Thyroid gland (tissue), 4 donors: ENCODE results near the gene CNTFR. TPM values are rescaled to one million over a fixed set of nuclear protein-coding genes. Genes with fewer than 3 reads are reported as not detected.

Experiments used
- DNase-seq, 2 donors: peaks; one replicate each; pipeline ENCODE4 v3.0.0-alpha.2; 2019
- H3K27ac ChIP-seq, 3 donors: fragments of 200-600 bp; sonication (generic); 1 replicate in 2 of 3; 2 replicates in 1 of 3; pipeline ENCODE4 v1.5.1; 2016 to 2019; ENCODE audit warnings: mild to moderate bottlenecking in 1 of 3, moderate library complexity in 1 of 3
- H3K27me3 ChIP-seq: fragments of 200-600 bp; sonication (generic); one replicate; pipeline ENCODE4 v1.5.1; 2019
- H3K36me3 ChIP-seq, 2 donors: fragments of 200-600 bp; sonication (generic); one replicate each; pipeline ENCODE4 v1.5.1; 2016 to 2019
- H3K4me1 ChIP-seq, 2 donors: fragments of 200-600 bp; sonication (generic); one replicate each; pipeline ENCODE4 v1.5.1; 2017 to 2019
- H3K4me3 ChIP-seq, 3 donors: fragments of 200-600 bp; sonication (generic); replicated peaks in 1 of 3; 1 replicate in 2 of 3; 2 replicates in 1 of 3; pipeline ENCODE4 v1.5.1; 2016; ENCODE audit warnings: mild to moderate bottlenecking in 1 of 3
- H3K9me3 ChIP-seq: fragments of 200-600 bp; sonication (generic); one replicate; pipeline ENCODE4 v1.5.1; 2017
- POLR2A ChIP-seq, 2 donors: fragments of 450-650 bp; IDR thresholded peaks; one replicate each; pipeline ENCODE4 v1.6.1; 2017; ENCODE audit warnings: antibody characterized with exemption in 2 of 2, mild to moderate bottlenecking in 2 of 2, moderate library complexity in 1 of 2
- WGBS, 2 donors: methylation state at CpG; one replicate each; pipeline ENCODE4 v1.1.5; 2017; 5-methylcytosine and 5-hydroxymethylcytosine counted together
- intact Hi-C: fragments of 100-400 bp; cut with DNase I; formaldehyde crosslinking; loops from one replicate; pipeline ENCODE4 v1.15.1; 2023
- total RNA-seq, 4 donors: library from RNA; depleted of rRNA; stranded (reverse); fragments of >200 nt; gene quantifications; one replicate each; pipeline ENCODE4 v1.2.3, GENCODE V29; 2016
- TF ChIP-seq, protein P1 (sequence below), 6 experiments: fragments of 200-600 bp in 3 of 6; fragments of 450-650 bp in 3 of 6; sonication (generic) in 3 of 6; IDR thresholded peaks; one replicate each; pipeline ENCODE4 v1.5.1; 2016 to 2019; ENCODE audit warnings: antibody characterized with exemption in 6 of 6, mild to moderate bottlenecking in 2 of 6, inconsistent platforms in 1 of 6, moderate library complexity in 1 of 6

The CNTFR gene
- total RNA-seq, 4 donors from 2014 or later = 8.6 to 17.3 (median 14.1) TPM

DNA sequence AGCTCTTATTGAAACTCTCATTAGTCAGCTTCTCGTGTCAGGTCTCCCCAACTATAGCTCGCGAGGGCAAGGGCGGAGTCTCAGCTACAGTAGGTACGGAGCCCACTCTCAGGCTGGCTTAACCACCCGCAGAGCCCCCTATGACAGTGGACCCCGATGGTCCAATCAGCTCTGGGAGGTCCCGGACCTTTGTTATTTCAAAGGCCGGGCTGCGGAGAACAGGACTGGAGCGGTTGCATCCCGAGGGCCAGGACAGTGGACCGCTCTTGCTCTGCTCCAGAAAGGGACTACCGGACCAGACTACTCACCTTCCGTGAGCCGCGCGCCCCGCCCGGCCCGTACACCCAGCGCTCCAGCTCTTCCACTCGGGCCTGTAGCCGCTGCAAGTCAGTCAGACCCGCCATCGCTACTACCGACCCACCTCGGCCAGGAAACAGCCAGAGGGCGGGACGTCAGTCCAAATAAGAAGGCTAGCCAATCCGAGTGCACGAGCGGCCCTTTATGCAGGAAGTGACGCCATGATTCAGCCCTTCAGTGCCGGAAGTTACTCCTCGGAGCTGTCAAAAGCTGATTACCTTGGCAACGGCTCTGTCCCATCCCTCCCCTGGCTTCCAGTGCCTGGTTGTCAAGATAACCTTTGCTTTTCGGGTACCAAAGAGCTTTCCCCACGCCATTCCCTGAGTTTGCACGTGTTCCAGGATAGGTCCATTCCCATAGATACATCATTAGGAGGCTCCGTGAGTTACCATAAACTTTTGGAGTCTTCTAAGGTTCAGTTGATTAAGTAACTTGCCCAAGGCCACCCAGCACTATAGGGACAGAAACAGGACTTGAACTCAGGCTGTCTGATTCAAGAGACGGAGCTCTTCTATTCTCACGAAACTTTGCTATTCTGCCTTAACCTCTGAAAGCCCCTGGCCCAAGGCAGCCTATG, 30.8 kb upstream of the CNTFR start, which contains the start of gene DCTN3:
Gene DCTN3, minus strand, starts transcription at position 435 of the 934 bp plus-strand sequence. Its CDS starts 31 bp downstream, at position 404.
- TF ChIP-seq POLR2A (IDR thresholded peaks at IDR 0.05) = peak in 1 of 2 donors; percentile 62
- TF ChIP-seq, protein P1, sequence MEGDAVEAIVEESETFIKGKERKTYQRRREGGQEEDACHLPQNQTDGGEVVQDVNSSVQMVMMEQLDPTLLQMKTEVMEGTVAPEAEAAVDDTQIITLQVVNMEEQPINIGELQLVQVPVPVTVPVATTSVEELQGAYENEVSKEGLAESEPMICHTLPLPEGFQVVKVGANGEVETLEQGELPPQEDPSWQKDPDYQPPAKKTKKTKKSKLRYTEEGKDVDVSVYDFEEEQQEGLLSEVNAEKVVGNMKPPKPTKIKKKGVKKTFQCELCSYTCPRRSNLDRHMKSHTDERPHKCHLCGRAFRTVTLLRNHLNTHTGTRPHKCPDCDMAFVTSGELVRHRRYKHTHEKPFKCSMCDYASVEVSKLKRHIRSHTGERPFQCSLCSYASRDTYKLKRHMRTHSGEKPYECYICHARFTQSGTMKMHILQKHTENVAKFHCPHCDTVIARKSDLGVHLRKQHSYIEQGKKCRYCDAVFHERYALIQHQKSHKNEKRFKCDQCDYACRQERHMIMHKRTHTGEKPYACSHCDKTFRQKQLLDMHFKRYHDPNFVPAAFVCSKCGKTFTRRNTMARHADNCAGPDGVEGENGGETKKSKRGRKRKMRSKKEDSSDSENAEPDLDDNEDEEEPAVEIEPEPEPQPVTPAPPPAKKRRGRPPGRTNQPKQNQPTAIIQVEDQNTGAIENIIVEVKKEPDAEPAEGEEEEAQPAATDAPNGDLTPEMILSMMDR (IDR thresholded peaks at IDR 0.05) = no peak
- Histone ChIP-seq H3K9me3 (no peaks in the 10 kb centered on the region), H3K36me3 (peaks cover 19 to 24% of the 10 kb centered on the region in 2 donors), H3K27me3 (peaks cover 19% of the 10 kb centered on the region), H3K27ac (peak within 1 kb of the TSS in 1 of 3 donors; percentile 43), H3K4me1 (peaks cover 15 to 18% of the 10 kb centered on the region in 2 donors), H3K4me3 (peak within 1 kb of the TSS; percentile 73 to 98 (median 78))
- WGBS, 2 donors = 10 to 11% methylated on average over 16 to 22 of the region's 43 CpGs
- intact Hi-C loops = no loop called here
- DNase-seq = peak; percentile 96 to 97

DNA sequence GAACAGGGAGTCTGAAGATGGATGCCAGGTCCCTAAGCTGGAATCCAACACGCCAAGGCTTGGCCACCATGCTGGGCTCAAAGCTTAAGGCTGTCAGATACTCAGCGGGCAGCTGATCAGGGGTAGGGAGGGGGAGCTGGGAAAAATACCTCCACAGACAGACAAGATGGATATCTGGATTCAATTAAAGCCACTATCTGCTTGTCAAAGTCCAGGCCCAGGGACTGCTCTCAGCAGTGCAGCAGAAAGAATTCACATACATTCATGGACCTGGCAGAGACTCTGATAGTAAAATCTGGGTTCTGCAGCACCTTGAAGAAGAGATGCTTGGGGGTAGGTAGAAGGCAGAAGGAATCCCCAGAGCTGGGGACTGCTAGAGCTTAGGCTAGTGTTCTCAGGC, 25.6 kb upstream of the CNTFR start:
- intact Hi-C loops = no loop called here
- WGBS, 2 donors = 93 to 100% methylated on average over 2 of the region's 2 CpGs
- no peak for DNase-seq
- Histone ChIP-seq H3K4me1 (peaks cover 24 to 25% of the 10 kb centered on the region in 2 donors), H3K36me3 (peaks cover 19 to 28% of the 10 kb centered on the region in 2 donors), H3K4me3 (no peak overlapping the region), H3K27me3 (no peaks in the 10 kb centered on the region), H3K27ac (no peak overlapping the region), H3K9me3 (no peaks in the 10 kb centered on the region)
- TF ChIP-seq, protein P1 (IDR thresholded peaks at IDR 0.05) = no peak
- TF ChIP-seq POLR2A (IDR thresholded peaks at IDR 0.05) = no peak

DNA sequence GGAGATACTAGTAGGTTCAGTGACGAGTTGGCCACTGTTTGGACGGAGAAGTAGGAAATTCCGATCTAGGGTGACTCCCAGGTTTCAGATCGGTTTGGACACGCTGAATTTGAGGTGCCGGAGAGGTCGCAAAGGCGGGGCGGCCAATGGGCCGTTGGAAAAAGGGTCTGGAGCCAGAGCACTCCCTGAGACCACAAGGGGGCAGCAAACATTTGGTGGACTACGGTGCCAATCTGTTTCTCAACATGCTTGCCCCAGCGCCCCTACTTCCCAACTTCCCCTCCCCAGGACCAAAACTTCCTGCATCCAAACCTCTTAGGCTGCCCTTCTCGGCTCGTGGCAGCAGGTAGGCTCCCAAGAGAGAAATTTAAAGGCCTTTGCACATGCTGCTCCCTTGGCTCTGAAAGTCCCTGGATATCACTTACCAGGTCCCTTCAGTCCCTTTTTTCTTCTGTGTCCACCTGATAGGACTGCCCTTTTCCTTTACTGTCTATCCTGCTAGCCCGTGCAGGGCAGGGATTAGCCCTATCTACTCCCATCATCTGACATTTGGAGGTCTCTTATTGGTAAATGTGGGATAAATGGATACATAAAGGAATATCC, 23.4 kb upstream of the CNTFR start:
- no peaks in the 10 kb centered on the region for H3K9me3 ChIP-seq
- WGBS, 2 donors = 3% methylated on average over 15 of the region's 15 CpGs
- peaks cover 12 to 16% of the 10 kb centered on the region in 2 donors for H3K4me1 ChIP-seq
- intact Hi-C loops = no loop called here
- H3K27me3 ChIP-seq = no peaks in the 10 kb centered on the region
- peak; percentile 72 to 74 for DNase-seq
- no peak overlapping the region for H3K27ac ChIP-seq
- H3K36me3 ChIP-seq = peaks cover 18 to 27% of the 10 kb centered on the region in 2 donors
- peak overlapping the region; percentile 10 to 82 (median 58) for H3K4me3 ChIP-seq
- TF ChIP-seq, protein P1 (IDR thresholded peaks at IDR 0.05) = peak; percentile 60 to 90 (median 73)
- no peak for TF ChIP-seq POLR2A (IDR thresholded peaks at IDR 0.05)

DNA sequence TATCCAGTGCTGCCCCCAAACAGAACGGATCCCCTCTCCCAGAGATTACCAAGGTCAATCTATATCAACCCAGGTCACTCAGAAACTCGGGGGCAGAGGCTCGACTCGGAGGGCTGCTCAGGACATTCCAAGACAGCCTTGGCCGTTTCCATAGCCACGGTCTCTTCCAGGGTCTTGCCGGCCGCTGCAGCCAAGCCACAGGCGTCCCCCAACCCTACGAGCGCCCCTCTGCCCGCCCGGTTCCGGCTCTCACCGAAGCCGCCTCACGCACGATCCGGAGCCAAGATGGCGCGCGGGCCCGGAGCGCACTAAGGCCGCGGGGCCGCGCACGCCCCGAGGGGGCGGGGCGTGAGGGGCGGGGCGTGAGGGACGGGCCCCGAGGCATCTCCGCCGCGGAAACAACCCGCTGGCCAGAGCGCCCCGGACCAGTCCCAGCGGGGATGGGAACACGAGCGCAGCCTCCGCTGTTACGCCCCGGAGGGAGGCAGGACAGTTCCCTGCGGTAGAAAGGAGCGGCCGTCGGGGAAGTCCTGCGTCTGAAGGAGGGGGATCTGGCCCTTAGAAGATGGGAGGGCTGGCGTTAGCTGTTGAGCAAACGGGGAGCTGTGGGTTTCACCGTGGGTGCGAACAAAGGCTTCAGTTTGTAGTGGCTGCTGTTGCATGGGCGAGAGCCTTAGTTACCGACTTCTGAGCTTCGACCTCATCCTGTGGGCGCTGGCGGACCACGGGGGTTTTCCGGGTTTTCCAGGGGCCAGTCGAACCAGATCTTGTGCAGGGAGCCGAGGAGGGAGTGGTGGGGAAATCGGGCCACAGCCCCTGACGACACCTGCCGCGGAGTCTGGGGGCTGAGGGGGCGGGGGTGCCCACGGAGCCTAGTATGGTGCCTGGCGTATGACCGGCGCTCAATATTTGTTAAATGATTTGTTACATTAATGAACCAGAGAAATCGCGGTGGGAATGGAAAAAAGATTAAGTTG, 22.6 kb upstream of the CNTFR start, which contains the start of gene RPP25L:
Gene RPP25L, minus strand, starts transcription at position 287 of the 977 bp plus-strand sequence. CDS start 801 bp downstream, outside the sequence.
- peak; percentile 82 to 88 for DNase-seq
- Histone ChIP-seq H3K36me3 (peaks cover 12 to 19% of the 10 kb centered on the region in 2 donors), H3K4me1 (peaks cover 12 to 16% of the 10 kb centered on the region in 2 donors), H3K27ac (peak within 1 kb of the TSS; percentile 73 to 81 (median 75)), H3K27me3 (no peaks in the 10 kb centered on the region), H3K9me3 (no peaks in the 10 kb centered on the region), H3K4me3 (peak within 1 kb of the TSS; percentile 58 to 99 (median 82))
- TF ChIP-seq, protein P1 (IDR thresholded peaks at IDR 0.05) = no peak
- peak in 1 of 2 donors; percentile 91 for TF ChIP-seq POLR2A (IDR thresholded peaks at IDR 0.05)
- 0 to 2% methylated on average over 32 to 49 of the region's 77 CpGs for WGBS, 2 donors
- intact Hi-C loops = no loop called here
